ENCODE measurements around the gene FAM107B.

The FAM107B gene

GRCh38 chr10:14612873-14613587, 161.7 kb downstream of the FAM107B start:
- no peak for DNase-seq
- peaks cover 12% of the 10 kb centered on the region for H3K27me3 Mint-ChIP-seq (ENCODE audit: low read depth, poor library complexity)
- H3K27ac Mint-ChIP-seq: no peak overlapping the region
- no peak for TF ChIP-seq CTCF (IDR thresholded peaks at IDR 0.05)
- no peaks in the 10 kb centered on the region for H3K9me3 Mint-ChIP-seq
- peaks cover 20% of the 10 kb centered on the region for H3K4me1 Mint-ChIP-seq
- no peak overlapping the region for H3K4me3 Mint-ChIP-seq
- H3K36me3 Mint-ChIP-seq (ENCODE audit: low read depth): no peaks in the 10 kb centered on the region

GRCh38 chr10:14611968-14612693, 162.6 kb downstream of the FAM107B start:
- no peak for DNase-seq
- Mint-ChIP-seq H3K36me3 (ENCODE audit: low read depth) (no peaks in the 10 kb centered on the region), H3K27ac (no peak overlapping the region), H3K4me3 (no peak overlapping the region), H3K9me3 (no peaks in the 10 kb centered on the region), H3K27me3 (ENCODE audit: low read depth, poor library complexity) (peaks cover 12% of the 10 kb centered on the region), H3K4me1 (peaks cover 15% of the 10 kb centered on the region)
- TF ChIP-seq CTCF (IDR thresholded peaks at IDR 0.05): no peak

GRCh38 chr10:14609178-14609577, 165.5 kb downstream of the FAM107B start:
- Mint-ChIP-seq H3K27ac (no peak overlapping the region), H3K9me3 (no peaks in the 10 kb centered on the region), H3K4me3 (no peak overlapping the region), H3K4me1 (peaks cover 9% of the 10 kb centered on the region), H3K36me3 (ENCODE audit: low read depth) (no peaks in the 10 kb centered on the region), H3K27me3 (ENCODE audit: low read depth, poor library complexity) (peaks cover 26% of the 10 kb centered on the region)
- TF ChIP-seq CTCF (IDR thresholded peaks at IDR 0.05): no peak
- no peak for DNase-seq

- Mint-ChIP-seq H3K9me3 (no peaks in the 10 kb centered on the region), H3K4me1 (peaks cover 10% of the 10 kb centered on the region), H3K27me3 (ENCODE audit: low read depth, poor library complexity) (peaks cover 26% of the 10 kb centered on the region), H3K36me3 (ENCODE audit: low read depth) (no peaks in the 10 kb centered on the region), H3K4me3 (no peak overlapping the region), H3K27ac (no peak overlapping the region)
- DNase-seq: no peak
- no peak for TF ChIP-seq CTCF (IDR thresholded peaks at IDR 0.05)
These were observed 166.2 kb downstream of the FAM107B start for GRCh38 chr10:14608381-14609001.

GRCh38 chr10:14606633-14607032, 168.1 kb downstream of the FAM107B start:
- no peak for TF ChIP-seq CTCF (IDR thresholded peaks at IDR 0.05)
- Mint-ChIP-seq H3K4me1 (peaks cover 29% of the 10 kb centered on the region), H3K27ac (no peak overlapping the region), H3K9me3 (no peaks in the 10 kb centered on the region), H3K4me3 (no peak overlapping the region), H3K27me3 (ENCODE audit: low read depth, poor library complexity) (peaks cover 26% of the 10 kb centered on the region), H3K36me3 (ENCODE audit: low read depth) (peaks cover 2% of the 10 kb centered on the region)
- no peak for DNase-seq
